GM13976 (cell line): Measurements from ENCODE around the gene PIP5K1B.

Source experiments
- DNase-seq: peaks from one replicate; pipeline ENCODE4 v3.0.0; 2012; ENCODE audit warnings: low spot score
- CTCF ChIP-seq: IDR thresholded peaks from 2 replicates; pipeline ENCODE4 v1.5.1; 2012; ENCODE audit warnings: borderline replicate concordance, mild to moderate bottlenecking; ENCODE audit not compliant: insufficient read depth; ENCODE audit errors: extremely low read depth, missing control alignments, control extremely low read depth
- in situ Hi-C: fragments of 300-500 bp; cut with MboI; formaldehyde crosslinking; loops from one replicate; pipeline ENCODE4 v1.12.0; 2022; ENCODE audit warnings: low sequenced_read_pairs, mixed read lengths, inconsistent platforms; ENCODE audit not compliant: unreplicated experiment

PIP5K1B gene

GRCh38 chr9:68861436-68861835 is 156.4 kb downstream of the PIP5K1B start:
- DNase-seq: no peak
- in situ Hi-C loops: no loop called here
- TF ChIP-seq CTCF: no peak

GRCh38 chr9:68867066-68867465 is 162.0 kb downstream of the PIP5K1B start:
- no peak for TF ChIP-seq CTCF
- no peak for DNase-seq
- in situ Hi-C loops: no loop called here

- DNase-seq: no peak
- TF ChIP-seq CTCF: no peak
- in situ Hi-C loops: no loop called here
Observed at GRCh38 chr9:68869022-68869421, 164.0 kb downstream of the PIP5K1B start.

GRCh38 chr9:68870086-68870485 is 165.0 kb downstream of the PIP5K1B start:
- no peak for TF ChIP-seq CTCF
- in situ Hi-C loops: no loop called here
- no peak for DNase-seq

GRCh38 chr9:68871236-68871635 is 166.2 kb downstream of the PIP5K1B start:
- in situ Hi-C loops: no loop called here
- no peak for DNase-seq
- TF ChIP-seq CTCF: no peak

- in situ Hi-C loops: no loop called here
- no peak for TF ChIP-seq CTCF
- DNase-seq: no peak
Observed at GRCh38 chr9:68872026-68872501, 167.0 kb downstream of the PIP5K1B start.

- no peak for TF ChIP-seq CTCF
- in situ Hi-C loops: no loop called here
- no peak for DNase-seq
Observed at GRCh38 chr9:68873179-68873578, 168.1 kb downstream of the PIP5K1B start.
